Measurements from ENCODE around the gene TMEM185B. TPM values are rescaled to one million over a fixed set of nuclear protein-coding genes. Genes with fewer than 3 reads are reported as not detected.

TMEM185B gene
- total RNA-seq, 2 experiments from 2014 or later: 16.7 to 17.2 TPM

- Mint-ChIP-seq H3K4me1 (ENCODE audit: low read depth) (peaks cover 30% of the 10 kb centered on the region), H3K27ac (no peak overlapping the region), H3K36me3 (ENCODE audit: low read depth) (peaks cover 65% of the 10 kb centered on the region), H3K9me3 (peaks cover 31% of the 10 kb centered on the region), H3K27me3 (no peaks in the 10 kb centered on the region), H3K4me3 (no peak overlapping the region)
- POLR2A ChIA-PET: interaction anchor here (0.6 to 1.0 kb wide), 3 partner anchors 12 to 117 kb away, joined by 3 read pairs; no protein-coding TSS in a partner anchor
- no peak for TF ChIP-seq CTCF (IDR thresholded peaks at IDR 0.05)
- DNase-seq (no peak), ATAC-seq (no peak)
- CTCF ChIA-PET: interaction anchor here (1.0 to 1.8 kb wide), 4 partner anchors 14 to 517 kb away, joined by 3 to 6 read pairs (median 4); no protein-coding TSS in a partner anchor
- intact Hi-C loops (cut with micrococcal nuclease): no loop called here
These were observed 3.4 kb downstream of the TMEM185B start for GRCh38 chr2:120219766-120220165.

GRCh38 chr2:120219291-120219690, 3.9 kb downstream of the TMEM185B start:
- Mint-ChIP-seq H3K36me3 (ENCODE audit: low read depth) (peaks cover 65% of the 10 kb centered on the region), H3K4me1 (ENCODE audit: low read depth) (peaks cover 27% of the 10 kb centered on the region), H3K4me3 (no peak overlapping the region), H3K9me3 (peaks cover 31% of the 10 kb centered on the region), H3K27ac (no peak overlapping the region), H3K27me3 (no peaks in the 10 kb centered on the region)
- POLR2A ChIA-PET: interaction anchor here (0.6 to 1.1 kb wide), 4 partner anchors 12 to 118 kb away, joined by 3 read pairs; no protein-coding TSS in a partner anchor
- intact Hi-C loops (cut with micrococcal nuclease): no loop called here
- no peak for TF ChIP-seq CTCF (IDR thresholded peaks at IDR 0.05)
- CTCF ChIA-PET: interaction anchor here (1.0 to 1.8 kb wide), 4 partner anchors 13 to 516 kb away, joined by 3 to 6 read pairs (median 4); no protein-coding TSS in a partner anchor
- no peak for DNase-seq
- ATAC-seq: no peak

GRCh38 chr2:120218181-120218580, 5.0 kb downstream of the TMEM185B start:
- POLR2A ChIA-PET: interaction anchor here (1.1 kb wide), 1 partner anchor 15 kb away, joined by 3 read pairs; no protein-coding TSS in a partner anchor
- H3K9me3 Mint-ChIP-seq: peaks cover 31% of the 10 kb centered on the region
- H3K27ac Mint-ChIP-seq: no peak overlapping the region
- peaks cover 64% of the 10 kb centered on the region for H3K36me3 Mint-ChIP-seq (ENCODE audit: low read depth)
- CTCF ChIA-PET: interaction anchor here (0.7 to 0.8 kb wide), 2 partner anchors 43 to 95 kb away, joined by 3 read pairs; no protein-coding TSS in a partner anchor
- H3K4me3 Mint-ChIP-seq: no peak overlapping the region
- intact Hi-C loops (cut with micrococcal nuclease): no loop called here
- peaks cover 23% of the 10 kb centered on the region for H3K4me1 Mint-ChIP-seq (ENCODE audit: low read depth)
- ATAC-seq: no peak
- no peak for TF ChIP-seq CTCF (IDR thresholded peaks at IDR 0.05)
- no peak for DNase-seq
- H3K27me3 Mint-ChIP-seq: no peaks in the 10 kb centered on the region

DNA sequence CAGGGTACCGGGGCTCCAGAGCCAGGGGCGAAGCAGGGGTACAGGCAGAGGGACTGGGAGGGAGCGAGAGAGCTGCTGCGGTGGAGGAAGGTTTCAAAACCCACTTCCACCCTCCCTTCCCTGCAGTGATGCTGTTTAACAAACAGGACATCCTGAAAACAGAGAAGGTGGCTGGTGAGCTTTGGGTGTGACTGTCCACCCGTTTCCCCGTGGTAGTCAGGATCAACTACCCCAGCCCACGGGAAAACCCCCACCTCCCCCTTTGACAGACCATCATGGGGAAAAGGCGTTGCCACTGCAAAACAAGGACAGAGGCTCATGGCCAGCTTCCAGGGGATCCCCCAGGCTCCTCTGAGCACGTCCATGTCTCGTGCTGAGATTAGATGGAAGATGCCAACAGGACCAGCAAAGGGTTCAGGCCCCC, 12.9 kb downstream of the TMEM185B start:
- Mint-ChIP-seq H3K36me3 (ENCODE audit: low read depth) (no peaks in the 10 kb centered on the region), H3K4me3 (no peak overlapping the region), H3K27ac (peak overlapping the region; percentile 65), H3K27me3 (no peaks in the 10 kb centered on the region), H3K9me3 (no peaks in the 10 kb centered on the region), H3K4me1 (ENCODE audit: low read depth) (peaks cover 11% of the 10 kb centered on the region)
- intact Hi-C loops (cut with micrococcal nuclease): no loop called here
- DNase-seq (no peak), ATAC-seq (peak; percentile 54)
- POLR2A ChIA-PET: no interaction called here
- CTCF ChIA-PET: interaction anchor here (1.0 to 1.5 kb wide), 4 partner anchors 35 to 456 kb away, joined by 3 to 5 read pairs (median 4); no protein-coding TSS in a partner anchor
- no peak for TF ChIP-seq CTCF (IDR thresholded peaks at IDR 0.05)

Measured in activated CD8-positive, alpha-beta T cell treated with anti-CD3 and anti-CD28 coated beads for 36 hours (primary cell).